Stimulated activated CD4-positive, alpha-beta T cell treated with anti-CD3 and anti-CD28 coated beads, Interleukin-15, amount 100 ng/mL, for 24 hours (primary cell): ENCODE results near the gene MAP4K1.

Experiments
- DNase-seq: peaks from one replicate; pipeline ENCODE4 v3.0.0-alpha.2; 2020

MAP4K1 gene

DNA sequence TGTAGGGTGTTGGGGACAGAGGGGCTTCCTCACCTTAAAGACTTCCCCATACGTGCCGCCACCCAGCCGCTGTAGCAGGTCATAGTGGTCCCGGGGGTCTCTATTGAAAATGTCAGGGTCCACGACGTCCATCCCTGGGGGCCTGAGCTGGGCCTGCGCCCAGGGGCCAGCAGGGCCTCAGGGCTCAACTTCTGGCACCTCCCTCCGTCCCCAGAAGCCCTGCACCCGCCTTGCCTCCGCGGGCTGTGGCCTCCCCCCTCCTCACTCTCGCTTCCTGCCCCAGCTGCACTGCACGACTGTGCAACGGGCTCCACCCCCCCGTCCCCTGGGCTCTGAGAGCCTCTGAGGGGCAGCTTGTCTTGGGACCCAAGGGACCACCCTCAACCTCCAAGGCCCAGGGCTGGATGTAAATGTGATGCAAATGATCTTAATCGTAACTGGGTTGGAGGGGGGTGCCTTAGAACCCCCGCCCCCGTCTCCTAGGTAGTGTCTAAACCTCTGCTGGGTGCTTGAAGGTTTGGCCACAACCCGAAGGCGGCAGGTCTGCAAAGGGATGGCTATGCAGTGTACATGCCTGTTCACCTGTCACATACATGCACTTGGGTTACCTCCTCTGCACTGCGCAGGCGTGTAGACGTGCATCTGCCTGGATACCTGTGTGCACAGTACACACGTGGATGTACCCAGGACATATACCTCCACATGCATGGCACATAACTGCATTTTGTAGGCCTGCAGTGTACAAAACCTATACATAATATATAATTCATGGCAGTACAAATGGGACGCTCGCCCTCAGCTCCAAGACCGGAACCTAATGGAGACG, at the start of gene MAP4K1:
Gene MAP4K1, minus strand, starts transcription at position 190 of the 826 bp plus-strand sequence. Its CDS starts 58 bp downstream, at position 132.
- peak; percentile 85 for DNase-seq

DNA sequence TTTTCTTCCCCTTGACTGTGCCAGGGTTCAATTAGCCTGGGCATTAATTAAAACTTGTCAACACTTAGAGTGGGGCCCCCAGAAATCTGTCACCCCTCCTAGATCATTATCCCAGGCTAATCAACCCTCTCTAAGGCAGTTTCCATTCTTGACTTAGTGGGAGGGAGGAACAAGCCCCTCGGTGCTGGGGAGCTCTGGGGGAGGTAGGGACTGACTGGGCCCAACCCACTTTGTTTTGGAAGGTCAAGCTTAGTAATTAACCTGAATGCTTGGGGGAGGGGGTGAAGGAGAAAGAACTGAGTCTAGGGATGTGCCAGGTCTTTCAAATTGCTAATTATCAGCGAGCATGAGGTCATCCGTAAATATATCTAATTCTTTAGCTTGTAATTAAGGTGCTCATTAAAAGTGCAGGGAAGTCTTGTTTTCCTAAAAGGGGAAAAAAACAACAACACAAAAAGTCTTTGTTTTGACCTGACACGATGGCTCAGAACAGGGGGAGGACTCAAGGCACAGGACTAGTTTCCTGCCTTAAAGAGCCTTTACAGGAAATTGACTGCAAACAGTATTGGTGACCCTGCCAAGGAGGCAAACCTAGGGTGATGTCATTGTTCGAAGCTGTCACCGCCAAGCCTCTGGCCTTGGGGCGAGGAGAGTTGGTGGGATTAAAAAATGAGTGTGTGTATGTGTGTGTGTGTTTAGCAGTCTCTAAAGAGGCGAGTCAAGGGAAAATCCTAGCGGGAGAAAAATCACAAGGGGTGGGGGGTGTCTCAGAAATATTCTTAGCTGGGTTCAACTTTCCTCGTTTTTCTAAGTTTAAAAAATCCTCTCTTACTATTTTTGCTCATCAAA, 49.1 kb upstream of the MAP4K1 start:
- DNase-seq = no peak

DNA sequence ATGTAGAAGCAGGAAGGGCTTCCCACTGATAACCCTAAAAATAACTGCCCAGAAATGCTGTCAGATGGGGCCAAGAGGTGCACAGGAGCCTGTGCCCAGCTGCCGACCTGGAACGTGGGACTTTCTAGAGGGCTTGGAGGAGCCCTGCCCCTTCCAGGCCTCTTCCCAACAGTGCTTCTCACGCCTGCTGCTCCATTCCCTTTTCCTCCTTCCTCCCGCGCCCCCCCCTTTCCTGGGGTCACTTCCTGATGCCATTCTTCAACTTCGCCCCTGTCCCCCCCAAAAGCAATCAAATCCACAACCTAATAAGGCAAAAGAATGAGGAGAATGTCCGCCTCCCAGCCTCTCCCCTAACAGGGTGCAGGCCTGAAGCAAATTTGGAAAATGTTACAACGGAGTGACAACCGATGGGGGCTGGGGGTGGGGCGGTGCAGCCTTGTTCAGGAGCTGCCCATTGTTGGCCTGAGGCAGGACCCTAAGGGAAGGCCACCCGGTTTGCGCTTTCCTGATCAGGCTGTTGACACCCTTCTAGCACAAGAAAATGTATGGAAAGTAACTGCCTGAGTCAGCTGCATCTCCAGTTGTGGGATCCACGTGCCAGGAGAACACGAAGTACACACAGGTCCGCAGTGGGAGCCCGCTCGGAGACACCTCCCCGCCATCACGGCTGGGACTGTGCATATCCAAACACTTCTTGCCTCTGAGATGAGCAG, 48.4 kb upstream of the MAP4K1 start:
- DNase-seq = no peak

DNA sequence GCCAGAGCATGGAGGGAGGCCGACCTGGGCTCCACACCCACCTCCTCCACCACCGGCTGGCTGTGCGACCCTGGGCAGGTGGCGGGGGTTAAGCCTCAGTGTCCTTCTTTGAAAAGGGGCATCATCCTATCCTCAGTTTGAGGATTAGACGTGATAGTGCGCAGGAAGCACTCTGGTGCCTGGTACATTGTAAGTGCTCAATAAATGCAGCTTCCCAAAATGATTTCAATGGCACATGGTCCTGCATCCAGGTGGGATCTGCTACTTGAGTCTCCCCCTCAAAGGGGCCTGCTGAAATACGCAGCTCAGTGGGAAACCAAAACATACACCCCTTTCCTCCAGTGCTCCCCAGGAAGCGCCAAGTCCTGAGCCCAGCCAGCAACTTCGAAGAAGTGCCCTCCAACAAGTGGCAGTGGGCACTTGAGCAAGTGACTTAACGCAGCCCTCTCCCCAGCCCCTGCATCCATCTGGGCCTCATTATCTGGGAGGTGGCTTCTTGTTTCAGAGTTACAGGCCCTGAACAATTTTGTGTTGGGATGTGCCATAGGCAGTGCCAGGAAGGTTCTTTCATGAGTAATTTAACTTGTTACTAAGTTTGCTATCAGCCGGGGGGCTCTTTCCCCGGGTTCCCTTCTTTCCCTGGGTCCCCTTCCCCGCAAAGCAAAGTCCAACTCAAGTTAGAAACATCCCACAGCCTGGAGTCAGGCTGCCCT, 47.6 kb upstream of the MAP4K1 start:
- no peak for DNase-seq

DNA sequence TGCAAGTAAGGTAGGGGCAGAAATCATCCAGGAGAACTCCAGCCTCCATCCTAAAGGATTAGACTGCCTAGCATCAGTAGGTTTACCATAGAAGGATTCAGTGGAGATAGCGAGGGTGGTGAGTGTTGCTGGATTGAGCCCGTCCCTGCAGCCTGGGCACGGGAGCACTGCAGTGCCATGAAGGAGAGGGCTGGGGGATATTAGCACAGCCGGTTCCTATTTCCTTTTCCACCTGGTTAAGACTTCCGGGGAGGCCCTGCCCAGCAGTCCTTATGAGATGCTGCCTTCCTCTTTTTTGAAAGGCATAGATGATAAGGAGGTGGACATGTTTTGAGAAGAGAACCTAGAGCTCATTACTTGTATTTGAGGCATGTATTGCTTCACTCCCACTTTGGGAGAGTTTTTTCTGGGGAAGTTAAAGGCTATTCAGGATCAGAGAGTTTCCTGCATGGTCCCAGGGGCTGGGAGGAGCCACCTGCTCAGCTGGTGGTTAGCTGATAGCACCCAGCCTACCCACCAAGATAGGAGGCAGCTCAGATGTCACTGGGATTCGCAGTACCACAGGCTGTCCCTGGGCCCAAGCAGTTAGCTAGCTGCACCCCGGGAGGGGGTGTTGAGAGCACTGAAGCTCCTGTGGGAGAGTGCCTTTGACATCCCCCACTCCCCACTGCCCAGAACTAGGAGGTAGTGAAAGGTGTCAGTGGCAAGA, 46.9 kb upstream of the MAP4K1 start:
- DNase-seq = no peak

GRCh38 chr19:38663957-38664502, 46.3 kb upstream of the MAP4K1 start:
- DNase-seq = no peak

GRCh38 chr19:38663156-38663651, 45.5 kb upstream of the MAP4K1 start:
- DNase-seq = no peak

DNA sequence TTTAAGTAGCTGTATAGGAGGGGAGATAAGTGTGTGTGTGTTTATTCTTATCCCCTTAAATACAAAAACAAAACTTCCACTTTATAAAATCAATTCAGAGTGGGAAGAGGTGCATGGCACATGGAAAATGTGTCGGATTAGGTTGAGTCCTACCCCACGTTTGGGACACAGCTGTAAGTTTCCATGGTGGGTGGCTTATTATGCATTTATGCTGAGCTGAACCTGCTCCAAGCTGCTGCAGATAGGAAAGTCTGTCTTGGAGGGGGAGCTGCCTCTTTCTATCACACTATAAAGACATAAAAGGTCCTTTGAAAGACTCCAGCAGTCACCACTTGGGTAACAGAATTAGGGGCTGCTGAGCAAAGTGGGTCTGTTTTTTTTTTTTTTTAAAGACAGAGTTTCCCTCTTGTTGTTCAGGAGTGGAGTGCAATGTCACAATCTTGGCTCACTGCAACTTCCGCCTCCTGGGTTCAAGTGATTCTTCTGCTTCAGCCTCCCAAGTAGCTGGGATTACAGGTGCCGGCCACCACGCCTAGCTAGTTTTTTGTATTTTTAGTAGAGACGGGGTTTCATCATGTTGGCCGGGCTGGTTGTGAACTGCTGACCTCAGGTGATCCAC, 44.9 kb upstream of the MAP4K1 start:
- no peak for DNase-seq

DNA sequence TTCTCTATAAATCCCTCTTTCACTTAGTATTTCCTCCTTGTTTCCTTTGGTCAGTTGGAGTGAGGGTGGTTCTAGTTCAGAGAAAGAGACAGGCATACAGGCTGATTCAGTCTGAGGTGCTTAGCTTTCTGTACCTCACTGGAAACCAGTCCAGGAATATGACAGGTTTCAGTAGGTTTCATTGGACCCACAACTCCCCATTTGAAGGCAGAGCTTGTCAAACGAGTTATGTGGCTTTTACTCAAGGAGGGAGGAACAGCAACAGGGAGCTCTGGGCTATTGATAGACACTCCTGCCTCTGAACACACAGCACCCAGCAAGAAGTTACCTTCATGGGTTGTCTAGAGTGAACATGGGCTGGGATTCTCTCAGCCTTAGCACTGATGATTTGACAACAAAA, 44.2 kb upstream of the MAP4K1 start:
- no peak for DNase-seq

DNA sequence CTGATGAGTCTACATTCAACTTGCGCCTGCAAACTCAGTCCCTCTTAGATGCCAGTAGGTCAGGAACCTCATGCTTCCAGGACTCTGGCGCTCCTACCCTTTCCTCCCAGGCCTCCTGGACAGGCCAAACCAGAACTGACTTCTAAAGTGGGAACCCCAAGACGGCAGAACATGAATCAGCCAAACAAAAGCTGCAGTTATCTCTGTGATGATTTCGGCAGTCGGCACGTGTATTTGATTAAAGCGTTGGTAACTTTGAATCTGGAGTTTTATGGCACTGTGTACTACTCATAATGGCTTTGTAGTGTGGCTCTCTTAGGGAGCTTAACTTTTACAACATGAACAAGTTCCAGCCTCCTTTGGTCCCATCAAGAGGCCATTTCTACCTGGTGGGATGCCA, 43.4 kb upstream of the MAP4K1 start:
- no peak for DNase-seq

DNA sequence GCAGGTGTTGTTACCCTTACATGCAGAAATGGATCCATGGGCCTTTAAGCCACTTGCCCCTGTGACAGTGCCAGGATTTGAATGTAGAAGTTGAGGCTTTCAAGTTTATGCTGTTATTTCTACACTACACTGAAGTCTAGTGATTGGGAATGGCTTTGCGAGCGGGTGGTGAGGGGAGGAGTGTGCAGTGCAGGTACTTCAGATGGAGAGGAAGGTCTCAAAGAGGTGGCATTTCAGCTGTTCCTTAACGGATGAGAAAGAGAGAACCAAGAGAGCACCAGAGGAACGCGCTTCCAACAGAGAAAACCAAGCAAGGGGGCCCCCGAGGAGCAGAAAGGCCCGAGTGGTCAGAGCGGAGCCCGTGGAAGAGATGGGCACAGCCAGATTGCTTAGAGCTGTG, 43.0 kb upstream of the MAP4K1 start:
- no peak for DNase-seq

DNA sequence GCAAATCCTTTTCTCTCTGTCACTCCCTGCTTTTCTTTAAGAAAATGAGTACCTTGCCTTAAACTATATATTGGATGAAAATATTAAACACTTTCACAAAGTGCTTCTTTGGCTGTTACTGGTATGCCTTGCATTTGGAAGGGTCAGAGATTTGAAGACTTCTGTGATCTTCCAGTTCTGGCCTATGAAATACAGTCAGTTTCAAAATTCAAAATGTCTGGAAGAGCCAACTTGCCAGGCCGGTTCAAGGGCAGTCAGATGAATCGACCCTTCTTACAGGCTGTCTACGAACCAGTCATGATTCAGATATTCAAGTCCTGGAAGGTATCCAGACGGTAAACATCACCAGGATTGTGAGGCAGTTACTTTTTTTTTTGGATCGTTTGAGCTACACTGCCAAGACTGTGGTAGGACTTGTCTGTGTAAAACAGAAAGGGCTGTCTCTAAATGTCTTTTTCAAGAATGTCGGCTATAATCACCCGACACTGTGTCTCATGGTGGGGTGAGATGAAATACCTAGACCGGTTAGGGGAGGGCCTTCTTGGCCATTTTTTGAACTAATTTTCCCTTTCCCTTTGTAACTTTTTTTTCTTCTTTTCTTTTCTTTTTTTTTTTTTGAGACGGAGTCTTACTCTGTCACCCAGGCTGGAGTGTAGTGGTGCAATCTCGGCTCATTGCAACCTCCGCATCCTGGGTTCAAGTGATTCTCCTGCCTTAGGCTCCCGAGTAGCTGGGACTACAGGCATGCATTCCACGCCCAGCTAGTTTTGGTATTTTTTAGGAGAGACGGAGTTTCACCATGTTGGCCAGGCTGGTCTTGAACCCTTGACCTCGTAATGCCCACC, 40.9 kb upstream of the MAP4K1 start:
- no peak for DNase-seq

GRCh38 chr19:38657633-38658222, 40.0 kb upstream of the MAP4K1 start:
- no peak for DNase-seq

GRCh38 chr19:38656171-38656981, 38.6 kb upstream of the MAP4K1 start:
- peak; percentile 51 for DNase-seq

DNA sequence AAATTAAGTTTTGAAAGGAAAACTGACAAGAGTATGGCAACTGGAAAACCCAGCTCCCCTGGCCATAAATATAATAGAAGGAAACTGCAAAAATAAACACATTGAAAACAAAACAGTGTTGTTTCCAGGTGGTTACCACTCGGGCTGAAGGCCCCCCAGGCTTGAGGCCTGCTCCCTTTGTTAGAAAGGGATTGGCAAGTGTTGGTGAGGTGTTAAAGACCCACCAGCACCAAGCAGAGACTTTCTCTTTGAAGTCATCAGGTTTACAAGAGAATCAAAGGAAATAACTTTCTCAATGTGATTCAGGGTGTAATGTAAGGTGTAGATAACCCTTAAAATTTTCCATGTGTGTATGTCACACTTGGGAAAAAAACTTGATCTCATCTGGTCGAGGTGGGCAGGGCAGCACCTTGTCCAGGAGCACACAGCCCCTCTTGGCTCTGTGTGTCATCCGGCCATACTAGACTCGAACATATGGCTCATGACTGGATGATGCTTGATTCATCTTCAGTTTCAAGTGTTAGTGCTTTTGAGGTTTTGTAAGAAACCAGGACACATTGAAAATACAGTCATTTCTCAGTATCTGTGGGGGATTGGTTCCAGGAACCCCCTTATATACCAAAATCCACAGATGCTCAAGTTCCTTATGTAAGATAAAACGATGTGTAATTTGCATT, 37.5 kb upstream of the MAP4K1 start:
- peak; percentile 70 for DNase-seq

- DNase-seq = no peak
Measured at GRCh38 chr19:38654628-38655055, 36.9 kb upstream of the MAP4K1 start.

DNA sequence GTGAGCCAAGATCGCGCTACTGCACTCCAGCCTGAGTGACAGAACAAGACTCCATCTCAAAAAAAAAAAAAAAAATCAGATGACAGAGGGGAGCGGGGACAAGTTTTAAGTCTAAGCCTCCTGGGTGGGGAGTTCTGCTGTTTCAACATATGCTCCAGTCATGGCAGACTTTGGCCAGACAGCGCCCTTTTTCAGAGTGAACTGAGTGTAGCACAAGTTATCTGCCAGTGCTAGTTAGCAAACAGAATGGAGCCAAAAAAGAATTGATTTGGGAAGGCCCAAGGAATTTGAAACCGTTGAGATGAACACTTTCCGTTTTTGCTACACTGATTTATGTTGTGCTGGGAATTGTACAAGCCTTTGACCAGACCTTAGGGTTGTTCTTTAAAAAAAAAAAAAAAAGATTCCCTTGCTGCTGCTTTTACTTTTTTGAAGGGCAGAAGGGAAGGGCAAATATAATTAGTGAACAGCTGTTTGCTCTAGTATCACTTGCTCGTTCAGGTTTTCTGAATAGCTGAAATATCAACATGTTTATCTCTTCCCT, 35.3 kb upstream of the MAP4K1 start:
- DNase-seq = no peak
